ENCODE results near the gene SNX33. TPM values are rescaled to one million over a fixed set of nuclear protein-coding genes. Genes with fewer than 3 reads are reported as not detected.
"Not testable (repeated sequence)": the region's sequence is repeated elsewhere in the genome, so short reads cannot be mapped to it uniquely, and the experiment has no call there.

SNX33 gene
- polyA plus RNA-seq, 4 donors: 18.1 to 27.0 (median 20.1) TPM

- DNase-seq (ENCODE audit: low read depth in 4 of 4, low spot score in 3 of 4): no peak
Observed at GRCh38 chr15:75682181-75683135, 34.7 kb downstream of the SNX33 start.

- not testable (repeated sequence) for DNase-seq (ENCODE audit: low read depth in 4 of 4, low spot score in 3 of 4)
Observed at GRCh38 chr15:75683646-75684312, 36.1 kb downstream of the SNX33 start.

- DNase-seq (ENCODE audit: low read depth in 4 of 4, low spot score in 3 of 4): no peak
Observed at GRCh38 chr15:75684648-75685047, 36.9 kb downstream of the SNX33 start.

- DNase-seq (ENCODE audit: low read depth in 4 of 4, low spot score in 3 of 4): no peak
Observed at GRCh38 chr15:75685195-75685594, 37.5 kb downstream of the SNX33 start.

- DNase-seq (ENCODE audit: low read depth in 4 of 4, low spot score in 3 of 4): not testable (repeated sequence)
Observed at GRCh38 chr15:75686212-75686642, 38.5 kb downstream of the SNX33 start.

GRCh38 chr15:75687486-75688277 lies 40.0 kb downstream of the SNX33 start:
- no peak for DNase-seq (ENCODE audit: low read depth in 4 of 4, low spot score in 3 of 4)

GRCh38 chr15:75688278-75688557 lies 40.5 kb downstream of the SNX33 start:
- no peak for DNase-seq (ENCODE audit: low read depth in 4 of 4, low spot score in 3 of 4)

DNA sequence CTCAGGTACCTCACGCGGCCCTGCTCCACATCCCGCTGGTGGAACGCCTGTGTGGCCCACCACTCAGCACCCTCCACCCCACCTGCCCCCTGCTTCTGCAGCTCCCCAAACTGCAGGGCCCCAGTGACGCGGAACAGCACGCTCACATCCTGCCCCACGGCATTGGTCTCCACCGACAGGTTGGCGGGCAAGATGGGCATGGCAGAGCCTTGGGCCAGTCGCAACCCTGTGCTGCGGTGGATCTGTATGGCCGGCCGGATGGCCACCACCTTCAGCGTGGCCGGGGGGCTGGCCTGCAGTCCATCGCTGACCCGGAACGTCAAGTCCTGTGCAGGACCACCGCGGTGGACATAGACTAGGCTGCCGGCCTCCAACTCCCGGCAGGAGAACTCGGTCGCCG lies 41.1 kb downstream of the SNX33 start:
- DNase-seq (ENCODE audit: low read depth in 4 of 4, low spot score in 3 of 4): no peak

DNA sequence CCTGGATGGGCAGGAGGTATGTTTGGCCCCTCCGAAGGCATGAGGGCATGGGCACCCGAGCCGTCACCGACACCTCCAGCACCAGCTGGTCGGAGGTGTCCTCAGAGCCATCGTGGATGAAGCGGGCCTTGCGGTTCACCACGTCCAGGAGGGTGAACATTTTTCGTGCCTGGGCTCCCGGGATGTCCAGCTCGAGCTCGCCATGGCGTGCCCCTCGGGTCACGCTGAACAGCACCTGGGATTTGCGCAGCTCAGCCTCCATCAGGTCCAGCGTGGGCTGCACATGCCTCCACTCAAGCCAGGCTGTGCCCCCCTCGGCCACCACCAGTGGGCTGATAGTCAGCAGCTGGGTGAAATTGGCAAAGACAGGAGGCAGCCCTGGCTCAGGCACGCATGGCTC lies 41.7 kb downstream of the SNX33 start:
- not testable (repeated sequence) for DNase-seq (ENCODE audit: low read depth in 4 of 4, low spot score in 3 of 4)

- not testable (repeated sequence) for DNase-seq (ENCODE audit: low read depth in 4 of 4, low spot score in 3 of 4)
Observed at GRCh38 chr15:75692311-75692710, 44.6 kb downstream of the SNX33 start.

DNA sequence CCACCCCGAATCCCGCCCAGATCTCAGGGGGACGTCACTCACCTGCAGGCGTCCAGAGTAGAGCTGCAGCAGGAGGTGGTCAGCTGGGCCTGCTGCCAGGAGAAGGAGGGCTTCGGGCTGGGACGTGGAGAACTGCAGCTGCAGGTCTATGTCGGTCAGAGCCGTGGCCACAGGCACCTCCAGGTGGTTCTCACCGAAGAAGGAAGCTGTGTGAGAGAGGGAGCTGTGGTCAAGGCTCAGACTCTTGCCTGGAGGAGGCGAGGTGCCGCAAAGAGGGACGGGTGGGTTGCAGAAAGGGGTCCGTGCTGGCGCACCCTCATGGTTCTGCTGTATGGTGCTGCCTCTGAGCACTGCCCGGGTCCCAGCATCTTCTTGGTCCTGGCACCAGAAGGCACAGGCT lies 45.3 kb downstream of the SNX33 start:
- DNase-seq (ENCODE audit: low read depth in 4 of 4, low spot score in 3 of 4): not testable (repeated sequence)

DNA sequence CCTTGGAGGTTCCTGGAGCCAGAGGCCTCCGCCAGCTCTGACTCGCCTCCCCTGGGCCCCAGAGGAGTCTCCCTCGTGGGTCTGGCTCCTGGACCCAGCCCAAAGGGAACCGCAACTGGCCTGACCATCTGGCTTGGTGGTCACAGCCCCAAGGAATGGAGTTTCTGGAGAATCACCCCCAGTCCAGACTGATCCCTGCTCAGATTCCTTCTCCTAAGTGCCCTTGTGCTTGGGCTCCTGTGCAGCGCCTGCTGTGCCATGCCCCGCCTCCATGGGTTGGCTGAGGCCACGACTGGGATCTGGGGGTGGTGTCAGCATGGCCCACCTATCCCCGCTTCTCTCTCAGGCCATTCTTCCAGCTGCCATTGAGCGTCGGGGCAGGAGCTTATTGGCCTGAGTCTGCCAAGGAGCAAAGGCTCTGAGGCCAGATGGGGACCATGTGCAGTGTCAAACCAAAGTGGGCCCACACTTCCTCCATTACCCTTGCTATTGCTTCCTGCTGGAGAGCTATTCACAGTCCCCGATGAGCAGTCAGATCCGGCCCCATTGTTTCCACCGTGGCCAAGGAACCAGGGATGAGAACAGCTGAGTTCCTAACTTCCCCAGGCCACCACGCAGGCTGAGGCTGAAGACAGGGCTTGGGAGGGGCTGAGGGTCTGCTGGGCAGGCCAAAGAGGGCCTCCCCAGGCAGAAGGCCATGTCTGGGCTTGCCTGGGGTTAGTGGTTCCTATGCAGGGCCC lies 46.0 kb downstream of the SNX33 start:
- no peak for DNase-seq (ENCODE audit: low read depth in 4 of 4, low spot score in 3 of 4)

- DNase-seq (ENCODE audit: low read depth in 4 of 4, low spot score in 3 of 4): no peak
Observed at GRCh38 chr15:75694241-75695182, 46.8 kb downstream of the SNX33 start.

DNA sequence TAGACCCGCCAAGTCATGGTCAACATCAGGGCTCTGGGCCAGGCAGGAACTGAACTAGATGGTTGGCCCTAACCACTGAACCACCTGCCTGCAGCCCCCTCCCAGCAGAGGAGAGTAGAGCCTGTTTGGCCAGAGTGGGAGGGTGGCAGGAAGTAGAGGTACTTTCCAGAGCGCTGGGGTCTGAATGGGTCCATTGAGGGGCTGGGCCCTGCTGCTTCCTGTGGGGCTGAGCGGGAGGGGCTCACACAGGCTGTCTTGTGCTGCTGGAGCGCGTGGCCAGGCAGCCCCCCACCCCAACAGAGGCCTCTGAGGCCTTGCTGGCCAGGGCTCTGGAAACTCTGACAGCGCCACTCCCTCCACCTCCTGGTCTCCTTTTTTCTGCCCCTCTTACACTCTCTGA lies 47.5 kb downstream of the SNX33 start:
- DNase-seq (ENCODE audit: low read depth in 4 of 4, low spot score in 3 of 4): no peak

DNA sequence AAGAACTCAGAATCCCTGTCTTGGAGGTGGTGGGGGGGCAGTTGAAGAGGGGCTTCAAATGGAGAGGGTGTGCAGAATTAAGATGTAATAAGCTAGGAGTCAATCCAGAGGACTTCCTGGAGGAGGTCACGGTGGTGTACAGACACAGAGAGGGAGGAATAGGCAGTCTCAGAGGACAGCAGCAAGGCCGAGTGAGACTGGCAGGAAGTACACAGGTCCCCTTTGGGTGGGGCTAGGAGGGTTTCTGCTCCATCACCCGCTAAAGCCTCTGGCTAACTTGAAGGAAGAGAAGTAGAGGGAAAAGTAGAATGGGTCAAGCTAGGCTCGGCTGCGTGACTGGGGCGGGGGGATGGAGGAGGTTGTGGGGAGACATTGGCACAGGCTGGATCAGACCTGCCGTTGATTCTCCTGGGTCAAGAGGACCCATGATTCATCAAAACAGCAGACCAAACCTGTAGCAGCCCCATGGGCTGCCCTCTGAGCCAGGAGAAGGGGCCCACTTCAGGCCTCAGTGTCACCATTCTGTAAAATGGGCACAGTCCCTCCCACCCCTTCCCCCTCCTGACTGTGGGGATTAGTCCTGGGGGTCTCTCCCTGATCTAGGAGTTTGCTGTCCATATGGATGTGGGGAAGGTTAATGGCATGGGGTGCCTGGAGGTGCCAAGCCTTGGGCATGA lies 48.1 kb downstream of the SNX33 start:
- no peak for DNase-seq (ENCODE audit: low read depth in 4 of 4, low spot score in 3 of 4)

DNA sequence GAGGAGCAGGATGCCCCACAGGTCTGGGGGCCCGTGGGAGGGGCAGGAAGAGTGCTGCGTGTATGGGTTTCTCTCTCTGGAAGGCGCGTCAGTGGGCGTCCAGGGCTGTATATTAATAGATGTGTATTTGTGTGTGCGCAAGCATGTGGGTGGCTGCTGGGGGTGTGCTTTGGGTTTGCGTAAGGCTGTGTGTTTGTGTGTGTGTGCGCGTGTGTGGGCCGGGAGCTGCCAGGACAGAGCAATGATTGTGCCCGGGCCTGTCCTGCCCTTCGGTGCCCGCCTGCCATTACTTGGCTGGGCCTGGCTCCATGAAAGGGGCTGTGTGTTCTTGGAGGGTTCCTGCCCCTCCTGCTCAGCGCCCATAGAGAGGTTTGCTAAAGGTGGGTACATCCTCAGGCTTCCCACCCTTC lies 48.6 kb downstream of the SNX33 start:
- no peak for DNase-seq (ENCODE audit: low read depth in 4 of 4, low spot score in 3 of 4)

- DNase-seq (ENCODE audit: low read depth in 4 of 4, low spot score in 3 of 4): no peak
Observed at GRCh38 chr15:75696854-75697259, 49.1 kb downstream of the SNX33 start.

- no peak for DNase-seq (ENCODE audit: low read depth in 4 of 4, low spot score in 3 of 4)
Observed at GRCh38 chr15:75697523-75697922, 49.8 kb downstream of the SNX33 start.
